Karpas-422 (cell line): Measurements from ENCODE around the gene ADGRA1. TPM values are rescaled to one million over a fixed set of nuclear protein-coding genes. Genes with fewer than 3 reads are reported as not detected.

ENCODE experiments used
- DNase-seq: peaks from one replicate; pipeline ENCODE4 v3.0.0-alpha.2; 2015
- H2AFZ ChIP-seq: fragments of 200-600 bp; sonication (generic); 2 replicates; pipeline ENCODE4 v1.6.1; 2014; ENCODE audit warnings: antibody characterized with exemption, low read length, mixed read lengths
- H3K27ac ChIP-seq: fragments of 200-600 bp; sonication (generic); 2 replicates; pipeline ENCODE4 v1.5.1; 2014; ENCODE audit warnings: mild to moderate bottlenecking, low read length, moderate library complexity
- H3K27me3 ChIP-seq: fragments of 200-600 bp; sonication (generic); 2 replicates; pipeline ENCODE4 v1.6.1; 2014; ENCODE audit warnings: low read length, mixed read lengths
- H3K36me3 ChIP-seq: fragments of 200-600 bp; sonication (generic); 2 replicates; pipeline ENCODE4 v1.6.1; 2014; ENCODE audit warnings: low read length, mixed read lengths; ENCODE audit not compliant: insufficient read depth
- H3K4me1 ChIP-seq: fragments of 200-600 bp; sonication (generic); 2 replicates; pipeline ENCODE4 v1.6.1; 2014; ENCODE audit warnings: mild to moderate bottlenecking, low read length, mixed read lengths
- H3K4me2 ChIP-seq: fragments of 200-600 bp; sonication (generic); 2 replicates; pipeline ENCODE4 v1.6.1; 2014; ENCODE audit warnings: low read length, low read depth, mild to moderate bottlenecking; ENCODE audit not compliant: poor library complexity, severe bottlenecking
- H3K4me3 ChIP-seq: fragments of 200-600 bp; sonication (generic); 2 replicates; pipeline ENCODE4 v1.5.1; 2014; ENCODE audit warnings: mild to moderate bottlenecking, antibody characterized with exemption, low read length, mixed read lengths
- H3K79me2 ChIP-seq: fragments of 200-600 bp; sonication (generic); 2 replicates; pipeline ENCODE4 v1.6.1; 2014; ENCODE audit warnings: mild to moderate bottlenecking, low read length, mixed read lengths
- H3K9ac ChIP-seq: fragments of 200-600 bp; sonication (generic); 2 replicates; pipeline ENCODE4 v1.6.0; 2014; ENCODE audit warnings: low read length
- H3K9me2 ChIP-seq: fragments of 200-600 bp; sonication (generic), shearing (Covaris generic); replicated peaks from 2 replicates; pipeline ENCODE4 v1.6.0; 2014; ENCODE audit warnings: mild to moderate bottlenecking, low read length, moderate library complexity; ENCODE audit not compliant: insufficient read depth
- H3K9me3 ChIP-seq: fragments of 300-700, 200-600 bp; sonication (generic); 2 replicates; pipeline ENCODE4 v1.6.1; 2014; ENCODE audit warnings: low read length, mixed read lengths
- H4K20me1 ChIP-seq: fragments of 200-600 bp; sonication (generic); 2 replicates; pipeline ENCODE4 v1.6.1; 2014; ENCODE audit warnings: mild to moderate bottlenecking, antibody characterized with exemption, low read length, low read depth; ENCODE audit not compliant: insufficient read depth
- total RNA-seq: library from RNA; depleted of rRNA; stranded (reverse); fragments of >200 nt; shearing (Covaris generic); gene quantifications from 2 replicates; pipeline ENCODE4 v1.2.3, GENCODE V29; 2014; ENCODE audit warnings: low replicate concordance; rRNA removed

ADGRA1 gene
- not detected in 2 replicates for total RNA-seq

GRCh38 chr10:133087679-133088178 is at the start of gene ADGRA1:
ADGRA1 (plus strand) TSS chr10:133087924; CDS start chr10:133088910, 986 bp downstream.
- no peaks in the 10 kb centered on the region for H4K20me1 ChIP-seq
- H3K27ac ChIP-seq, result no peak within 1 kb of the TSS
- H3K9me3 ChIP-seq, result no peaks in the 10 kb centered on the region
- H3K9ac ChIP-seq, result no peak within 1 kb of the TSS
- H3K79me2 ChIP-seq, result no peaks in the 10 kb centered on the region
- no peak for DNase-seq
- no peak within 1 kb of the TSS for H2AFZ ChIP-seq
- H3K27me3 ChIP-seq, result no peaks in the 10 kb centered on the region
- no peaks in the 10 kb centered on the region for H3K4me1 ChIP-seq
- H3K4me3 ChIP-seq, result no peak within 1 kb of the TSS
- no peak within 1 kb of the TSS for H3K4me2 ChIP-seq
- H3K36me3 ChIP-seq, result no peaks in the 10 kb centered on the region
- no peaks in the 10 kb centered on the region for H3K9me2 ChIP-seq

GRCh38 chr10:133038036-133038823 is 49.5 kb upstream of the ADGRA1 start:
- Histone ChIP-seq H2AFZ (no peak overlapping the region), H3K4me1 (no peaks in the 10 kb centered on the region), H4K20me1 (no peaks in the 10 kb centered on the region), H3K27me3 (no peaks in the 10 kb centered on the region), H3K36me3 (no peaks in the 10 kb centered on the region), H3K9ac (no peak overlapping the region), H3K27ac (no peak overlapping the region), H3K4me3 (no peak overlapping the region), H3K4me2 (no peak overlapping the region), H3K79me2 (no peaks in the 10 kb centered on the region), H3K9me2 (no peaks in the 10 kb centered on the region), H3K9me3 (no peaks in the 10 kb centered on the region)
- no peak for DNase-seq

GRCh38 chr10:133039107-133039802 is 48.5 kb upstream of the ADGRA1 start:
- H3K9me3 ChIP-seq, result no peaks in the 10 kb centered on the region
- no peak overlapping the region for H3K9ac ChIP-seq
- H3K4me2 ChIP-seq, result no peak overlapping the region
- no peaks in the 10 kb centered on the region for H4K20me1 ChIP-seq
- no peak overlapping the region for H3K27ac ChIP-seq
- DNase-seq, result peak; percentile 43
- H2AFZ ChIP-seq, result no peak overlapping the region
- H3K79me2 ChIP-seq, result no peaks in the 10 kb centered on the region
- no peaks in the 10 kb centered on the region for H3K4me1 ChIP-seq
- no peaks in the 10 kb centered on the region for H3K27me3 ChIP-seq
- H3K9me2 ChIP-seq, result no peaks in the 10 kb centered on the region
- H3K36me3 ChIP-seq, result no peaks in the 10 kb centered on the region
- H3K4me3 ChIP-seq, result no peak overlapping the region

GRCh38 chr10:133039803-133040165 is 47.9 kb upstream of the ADGRA1 start:
- Histone ChIP-seq H3K27me3 (no peaks in the 10 kb centered on the region), H3K9me3 (no peaks in the 10 kb centered on the region), H2AFZ (no peak overlapping the region), H3K4me2 (no peak overlapping the region), H4K20me1 (no peaks in the 10 kb centered on the region), H3K79me2 (no peaks in the 10 kb centered on the region), H3K4me1 (no peaks in the 10 kb centered on the region), H3K9ac (no peak overlapping the region), H3K36me3 (no peaks in the 10 kb centered on the region), H3K9me2 (no peaks in the 10 kb centered on the region), H3K27ac (no peak overlapping the region), H3K4me3 (no peak overlapping the region)
- DNase-seq, result no peak

GRCh38 chr10:133040198-133040597 is 47.5 kb upstream of the ADGRA1 start:
- Histone ChIP-seq H4K20me1 (no peaks in the 10 kb centered on the region), H3K79me2 (no peaks in the 10 kb centered on the region), H3K9me2 (no peaks in the 10 kb centered on the region), H3K27ac (no peak overlapping the region), H3K4me3 (no peak overlapping the region), H3K4me1 (no peaks in the 10 kb centered on the region), H3K27me3 (no peaks in the 10 kb centered on the region), H3K9ac (no peak overlapping the region), H3K9me3 (no peaks in the 10 kb centered on the region), H3K36me3 (no peaks in the 10 kb centered on the region), H2AFZ (no peak overlapping the region), H3K4me2 (no peak overlapping the region)
- DNase-seq, result no peak

- no peaks in the 10 kb centered on the region for H3K9me2 ChIP-seq
- H3K4me1 ChIP-seq, result no peaks in the 10 kb centered on the region
- H3K9me3 ChIP-seq, result no peaks in the 10 kb centered on the region
- no peak overlapping the region for H3K4me2 ChIP-seq
- H3K4me3 ChIP-seq, result no peak overlapping the region
- H3K9ac ChIP-seq, result no peak overlapping the region
- H3K27me3 ChIP-seq, result no peaks in the 10 kb centered on the region
- DNase-seq, result peak; percentile 56
- no peaks in the 10 kb centered on the region for H4K20me1 ChIP-seq
- no peaks in the 10 kb centered on the region for H3K36me3 ChIP-seq
- H3K27ac ChIP-seq, result no peak overlapping the region
- H2AFZ ChIP-seq, result no peak overlapping the region
- H3K79me2 ChIP-seq, result no peaks in the 10 kb centered on the region
These were observed 46.6 kb upstream of the ADGRA1 start for GRCh38 chr10:133041101-133041500.

GRCh38 chr10:133042061-133042460 is 45.7 kb upstream of the ADGRA1 start:
- Histone ChIP-seq H3K4me1 (no peaks in the 10 kb centered on the region), H3K79me2 (no peaks in the 10 kb centered on the region), H3K4me3 (no peak overlapping the region), H3K9me2 (no peaks in the 10 kb centered on the region), H3K4me2 (no peak overlapping the region), H2AFZ (no peak overlapping the region), H3K27ac (no peak overlapping the region), H4K20me1 (no peaks in the 10 kb centered on the region), H3K9me3 (no peaks in the 10 kb centered on the region), H3K36me3 (no peaks in the 10 kb centered on the region), H3K27me3 (no peaks in the 10 kb centered on the region), H3K9ac (no peak overlapping the region)
- DNase-seq, result peak; percentile 50

GRCh38 chr10:133042816-133043215 is 44.9 kb upstream of the ADGRA1 start:
- Histone ChIP-seq H3K4me1 (no peaks in the 10 kb centered on the region), H3K79me2 (no peaks in the 10 kb centered on the region), H3K9me3 (no peaks in the 10 kb centered on the region), H3K27me3 (no peaks in the 10 kb centered on the region), H3K27ac (no peak overlapping the region), H3K4me3 (no peak overlapping the region), H3K9me2 (no peaks in the 10 kb centered on the region), H4K20me1 (no peaks in the 10 kb centered on the region), H3K9ac (no peak overlapping the region), H3K4me2 (no peak overlapping the region), H3K36me3 (no peaks in the 10 kb centered on the region), H2AFZ (no peak overlapping the region)
- no peak for DNase-seq
